Measurements from ENCODE around the gene PPP1R10. TPM values are rescaled to one million over a fixed set of nuclear protein-coding genes. Genes with fewer than 3 reads are reported as not detected.

Gene PPP1R10
- total and polyA plus RNA-seq, 2 of the 13 experiments (the other 11 are each of a cell fraction or from before 2014, with no cell fraction given): 26.3 to 38.4 TPM

- intact Hi-C loops (cut with micrococcal nuclease; ENCODE audit: unreplicated experiment) (loop anchor here (2.0 to 5.0 kb wide), 2 partner anchors 18 to 38 kb away; partner anchors contain the start of genes DHX16, MRPS18B and PPP1R10), in situ Hi-C loops (cut with HindIII; ENCODE audit: extremely low pct_ligation_motif_present, low pct_unique_long_range_greater_than_20kb) (no loop called here)
- FAIRE-seq: peak; percentile 89
- 47% methylated on average over 17 of the region's 19 CpGs for WGBS (ENCODE audit: low lambda C conversion rate)
- no peaks in the 10 kb centered on the region for H4K20me1 ChIP-seq (ENCODE audit: insufficient read depth, low read length)
- no peaks in the 10 kb centered on the region for H3K79me2 ChIP-seq (ENCODE audit: insufficient read depth, low read length)
- DNase-seq (ENCODE audit: low spot score): peak; percentile 92
- H3K4me2 ChIP-seq (ENCODE audit: low read depth, low read length): peak overlapping the region; percentile 61
- no TSS peak for BruUV-seq (replicated peaks)
- peak overlapping the region; percentile 80 for H3K27ac ChIP-seq (ENCODE audit: extremely low read length, insufficient read depth, low read length)
- H3K27me3 ChIP-seq (ENCODE audit: control insufficient read depth in 1 of 2, insufficient read depth in 2 of 2, low read length in 2 of 2): no peaks in the 10 kb centered on the region
- ChIA-PET POLR2A (interaction anchor here (0.8 to 4.8 kb wide), 10 partner anchors 9 to 41 kb away, joined by 3 to 36 read pairs (median 5); partner anchors contain the start of genes ATAT1, C6orf136, DHX16 and MRPS18B), CTCF (ENCODE audit: low intra/inter-chr PET ratio, low total read pairs) (no interaction called here)
- peaks cover 32 to 73% of the 10 kb centered on the region in 2 experiments for H3K36me3 ChIP-seq (replicated peaks in 1 of 2; ENCODE audit: control insufficient read depth in 1 of 2, insufficient read depth in 2 of 2, low read length in 2 of 2)
- H3K4me1 ChIP-seq (ENCODE audit: insufficient read depth, low read length): peaks cover 53% of the 10 kb centered on the region
- no peaks in the 10 kb centered on the region for H3K9me3 ChIP-seq (ENCODE audit: low read length)
- peak; percentile 89 for ATAC-seq
- H2AFZ ChIP-seq (ENCODE audit: low read length): no peak overlapping the region
- H3K9ac ChIP-seq (ENCODE audit: insufficient read depth, low read depth, low read length): peak overlapping the region; percentile 46
- H3K4me3 ChIP-seq (replicated peaks in 1 of 3; ENCODE audit: insufficient read depth in 1 of 3, low read depth in 2 of 3, low read length in 3 of 3): 0 out of 6 replicates have a peak overlapping the region, but pooled peaks of 1 of the 3 experiments have one; percentile 6
- TF ChIP-seq RFXANK (CRISPR knock-in tag; IDR thresholded peaks at IDR 0.05): no peak
- TF ChIP-seq TOE1 (CRISPR knock-in tag; IDR thresholded peaks at IDR 0.05): peak; percentile 90; the same call in 1 of the 2 replicates
- TF ChIP-seq, protein P1, sequence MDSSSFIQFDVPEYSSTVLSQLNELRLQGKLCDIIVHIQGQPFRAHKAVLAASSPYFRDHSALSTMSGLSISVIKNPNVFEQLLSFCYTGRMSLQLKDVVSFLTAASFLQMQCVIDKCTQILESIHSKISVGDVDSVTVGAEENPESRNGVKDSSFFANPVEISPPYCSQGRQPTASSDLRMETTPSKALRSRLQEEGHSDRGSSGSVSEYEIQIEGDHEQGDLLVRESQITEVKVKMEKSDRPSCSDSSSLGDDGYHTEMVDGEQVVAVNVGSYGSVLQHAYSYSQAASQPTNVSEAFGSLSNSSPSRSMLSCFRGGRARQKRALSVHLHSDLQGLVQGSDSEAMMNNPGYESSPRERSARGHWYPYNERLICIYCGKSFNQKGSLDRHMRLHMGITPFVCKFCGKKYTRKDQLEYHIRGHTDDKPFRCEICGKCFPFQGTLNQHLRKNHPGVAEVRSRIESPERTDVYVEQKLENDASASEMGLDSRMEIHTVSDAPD (CRISPR knock-in tag; IDR thresholded peaks at IDR 0.05): peak; percentile 79; the same call in 1 of the 2 replicates
- peak; percentile 25; the same call in 1 of the 2 replicates for TF ChIP-seq ZNF280D (CRISPR knock-in tag; IDR thresholded peaks at IDR 0.05)
- TF ChIP-seq ZNF670 (CRISPR knock-in tag; IDR thresholded peaks at IDR 0.05; ENCODE audit: borderline replicate concordance): 0 out of 2 replicates have a peak, but pooled peaks have one; percentile 45
- peak; percentile 63 for TF ChIP-seq ZNF317 (CRISPR knock-in tag; IDR thresholded peaks at IDR 0.05)
- 0 out of 2 replicates have a peak, but pooled peaks have one; percentile 51 for TF ChIP-seq ZNF12 (CRISPR knock-in tag; IDR thresholded peaks at IDR 0.05)
- peak; percentile 77; the same call in 1 of the 2 replicates for TF ChIP-seq BCL6 (CRISPR knock-in tag; IDR thresholded peaks at IDR 0.05)
- TF ChIP-seq SIN3B (IDR thresholded peaks at IDR 0.05; ENCODE audit: low read length): peak; percentile 64; the same call in 1 of the 2 replicates
- peak; percentile 84; the same call in 1 of the 2 replicates for TF ChIP-seq ZNF451 (CRISPR knock-in tag; IDR thresholded peaks at IDR 0.05)
- TF ChIP-seq MTF1 (CRISPR knock-in tag; IDR thresholded peaks at IDR 0.05): no peak
- TF ChIP-seq ZFP62 (CRISPR knock-in tag; IDR thresholded peaks at IDR 0.05): no peak
- peak; percentile 84; the same call in 1 of the 2 replicates for TF ChIP-seq GLI4 (CRISPR knock-in tag; IDR thresholded peaks at IDR 0.05; ENCODE audit: borderline replicate concordance)
- TF ChIP-seq ZNF333 (CRISPR knock-in tag; IDR thresholded peaks at IDR 0.05; ENCODE audit: borderline replicate concordance): 0 out of 2 replicates have a peak, but pooled peaks have one; percentile 1
- TF ChIP-seq, protein P2, sequence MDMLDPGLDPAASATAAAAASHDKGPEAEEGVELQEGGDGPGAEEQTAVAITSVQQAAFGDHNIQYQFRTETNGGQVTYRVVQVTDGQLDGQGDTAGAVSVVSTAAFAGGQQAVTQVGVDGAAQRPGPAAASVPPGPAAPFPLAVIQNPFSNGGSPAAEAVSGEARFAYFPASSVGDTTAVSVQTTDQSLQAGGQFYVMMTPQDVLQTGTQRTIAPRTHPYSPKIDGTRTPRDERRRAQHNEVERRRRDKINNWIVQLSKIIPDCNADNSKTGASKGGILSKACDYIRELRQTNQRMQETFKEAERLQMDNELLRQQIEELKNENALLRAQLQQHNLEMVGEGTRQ (IDR thresholded peaks at IDR 0.05; ENCODE audit: low read depth, low read length): no peak
- TF ChIP-seq, protein P2 (CRISPR knock-in tag; IDR thresholded peaks at IDR 0.05; ENCODE audit: borderline replicate concordance): no peak
- peak; percentile 81; the same call in 1 of the 2 replicates for TF ChIP-seq KDM3A (CRISPR knock-in tag; IDR thresholded peaks at IDR 0.05; ENCODE audit: low read depth)
Observed at GRCh38 chr6:30654798-30655742, 38.0 kb upstream of the PPP1R10 start.
